GF-D8 (cell line): ENCODE results near the gene PLPPR4.

Experiments used
- DNase-seq: peaks from one replicate; lab custom pipeline; 2025; lab: John Stamatoyannopoulos, UW

The PLPPR4 gene

GRCh38 chr1:99348397-99349132 lies 84.3 kb downstream of the PLPPR4 start:
- DNase-seq, result no peak

- DNase-seq, result no peak
Observed at GRCh38 chr1:99352821-99353220, 88.5 kb downstream of the PLPPR4 start.

- no peak for DNase-seq
Observed at GRCh38 chr1:99358770-99359169, 94.5 kb downstream of the PLPPR4 start.
